GM04504 (cell line): ENCODE data around the gene TUFT1.
"Not testable (repeated sequence)": the region's sequence is repeated elsewhere in the genome, so short reads cannot be mapped to it uniquely, and the experiment has no call there.

Source experiments
- DNase-seq: peaks from one replicate; pipeline ENCODE4 v3.0.0-alpha.2; 2012; ENCODE audit warnings: low read depth

TUFT1 gene

GRCh38 chr1:151618470-151618869, 78.4 kb downstream of the TUFT1 start:
- DNase-seq = no peak

- DNase-seq = not testable (repeated sequence)
Observed at GRCh38 chr1:151618996-151619395, 78.9 kb downstream of the TUFT1 start.

- DNase-seq = no peak
Observed at GRCh38 chr1:151619489-151620093, 79.5 kb downstream of the TUFT1 start.

GRCh38 chr1:151620286-151620685, 80.2 kb downstream of the TUFT1 start:
- DNase-seq = no peak

- DNase-seq = no peak
Observed at GRCh38 chr1:151621351-151621750, 81.2 kb downstream of the TUFT1 start.

- no peak for DNase-seq
Observed at GRCh38 chr1:151624783-151625182, 84.7 kb downstream of the TUFT1 start.

GRCh38 chr1:151626740-151627334, 86.7 kb downstream of the TUFT1 start:
- no peak for DNase-seq

GRCh38 chr1:151629278-151629677, 89.2 kb downstream of the TUFT1 start:
- DNase-seq = no peak
